H1 (cell line): ENCODE results near the gene GABPB1. TPM values are rescaled to one million over a fixed set of nuclear protein-coding genes. Genes with fewer than 3 reads are reported as not detected.

Experiments
- CTCF ChIA-PET: fragments of 300-600 bp; sonication (Branson Sonifier 250); formaldehyde crosslinking; loops from one replicate; lab custom pipeline; 2021; ENCODE audit not compliant: partially characterized antibody; lab: Charles Lee
- POLR2A ChIA-PET: fragments of 300-600 bp; sonication (Branson Sonifier 250); formaldehyde crosslinking; loops from one replicate; lab custom pipeline; 2021; ENCODE audit warnings: inconsistent platforms; ENCODE audit not compliant: partially characterized antibody; lab: Charles Lee
- DNase-seq, 2 experiments: peaks; one replicate each; pipeline versions ENCODE4 v3.0.0 to v3.0.0-alpha.2; 2010 to 2022; ENCODE audit warnings: low spot score in 2 of 2, low read depth in 1 of 2, mixed read lengths in 1 of 2
- FAIRE-seq: peaks from 2 replicates; lab custom pipeline; 2011; peaks lifted over from hg19 to GRCh38; lab: Jason Lieb, UNC
- H2AFZ ChIP-seq: 2 replicates; pipeline ENCODE4 v1.8.1; 2012; ENCODE audit warnings: low read length, inconsistent platforms
- H2AK5ac ChIP-seq: 2 replicates; pipeline ENCODE4 v1.6.1; 2013; ENCODE audit warnings: low read depth, low read length
- H2BK120ac ChIP-seq: replicated peaks from 2 replicates; pipeline ENCODE3; 2013; ENCODE audit warnings: low read depth, low read length, inconsistent platforms
- H2BK12ac ChIP-seq: 2 replicates; pipeline ENCODE4 v1.6.1; 2013; ENCODE audit warnings: low read depth, low read length
- H2BK15ac ChIP-seq: 2 replicates; pipeline ENCODE4 v1.6.1; 2013; ENCODE audit warnings: low read length
- H2BK20ac ChIP-seq: 2 replicates; pipeline ENCODE4 v1.6.1; 2013; ENCODE audit warnings: low read length
- H2BK5ac ChIP-seq: 2 replicates; pipeline ENCODE4 v1.6.1; 2013; ENCODE audit warnings: low read depth, low read length
- H3K14ac ChIP-seq: 2 replicates; pipeline ENCODE4 v1.6.1; 2013; ENCODE audit warnings: inconsistent platforms; ENCODE audit not compliant: insufficient read length
- H3K18ac ChIP-seq: 2 replicates; pipeline ENCODE4 v1.6.1; 2013; ENCODE audit warnings: low read length; ENCODE audit errors: extremely low read depth
- H3K23ac ChIP-seq: 2 replicates; pipeline ENCODE4 v1.6.1; 2013; ENCODE audit warnings: inconsistent platforms; ENCODE audit not compliant: insufficient read length
- H3K23me2 ChIP-seq: 2 replicates; pipeline ENCODE4 v1.6.1; 2013; ENCODE audit warnings: low read depth, low read length
- H3K27ac ChIP-seq: 2 replicates; pipeline ENCODE4 v1.6.1; 2011; ENCODE audit warnings: low read depth, low read length, inconsistent platforms
- H3K27me3 ChIP-seq, 4 experiments: replicated peaks in 1 of 4; 1 replicate in 1 of 4; 2 replicates in 3 of 4; pipeline versions ENCODE4 v1.6.1 to v1.8.1; 2011 to 2013; ENCODE audit warnings: low read length in 3 of 4, mild to moderate bottlenecking in 3 of 4, inconsistent platforms in 2 of 4, mixed read lengths in 2 of 4, moderate library complexity in 1 of 4; ENCODE audit not compliant: control insufficient read depth in 3 of 4, insufficient read depth in 3 of 4; ENCODE audit errors: extremely low read depth in 1 of 4
- H3K36me3 ChIP-seq, 4 experiments: 2 replicates each; pipeline versions ENCODE4 v1.6.1 to v1.8.1; 2011 to 2013; ENCODE audit warnings: mild to moderate bottlenecking in 4 of 4, low read length in 3 of 4, moderate library complexity in 2 of 4, control low read depth in 1 of 4, inconsistent platforms in 1 of 4; ENCODE audit not compliant: insufficient read depth in 4 of 4, control insufficient read depth in 2 of 4
- H3K4ac ChIP-seq: replicated peaks from 2 replicates; pipeline ENCODE3; 2013; ENCODE audit warnings: low read length, low read depth, mixed read lengths, inconsistent platforms; ENCODE audit not compliant: insufficient read length
- H3K4me1 ChIP-seq, 4 experiments: replicated peaks in 1 of 4; 1 replicate in 1 of 4; 2 replicates in 3 of 4; pipeline versions ENCODE4 v1.6.1 to v1.8.1; 2011 to 2013; ENCODE audit warnings: low read length in 3 of 4, inconsistent platforms in 2 of 4, mixed read lengths in 1 of 4; ENCODE audit not compliant: insufficient read depth in 4 of 4, control insufficient read depth in 3 of 4
- H3K4me2 ChIP-seq, 2 experiments: 2 replicates each; pipeline versions ENCODE4 v1.6.1 to v1.8.1; 2011 to 2013; ENCODE audit warnings: low read depth in 2 of 2, low read length in 2 of 2, control low read depth in 1 of 2, inconsistent platforms in 1 of 2, mild to moderate bottlenecking in 1 of 2; ENCODE audit not compliant: insufficient read depth in 1 of 2
- H3K4me3 ChIP-seq, 4 experiments: fragments of 200-600, 300-600 bp in 1 of 4; sonication (generic), shearing (Covaris generic), sonication (Bioruptor Twin) in 1 of 4; 2 replicates each; pipeline versions ENCODE4 v1.5.1 to v1.8.1; 2011 to 2016; ENCODE audit warnings: low read length in 4 of 4, low read depth in 3 of 4, control low read depth in 2 of 4, inconsistent platforms in 2 of 4, mild to moderate bottlenecking in 2 of 4, mixed read lengths in 1 of 4, moderate library complexity in 1 of 4; ENCODE audit not compliant: insufficient read depth in 2 of 4; ENCODE audit errors: extremely low read depth in 1 of 4
- H3K56ac ChIP-seq: replicated peaks from 2 replicates; pipeline ENCODE3; 2013; ENCODE audit warnings: low read depth, mild to moderate bottlenecking, mixed read lengths, low read length, inconsistent platforms; ENCODE audit not compliant: insufficient read length
- H3K79me1 ChIP-seq: 2 replicates; pipeline ENCODE4 v1.6.1; 2013; ENCODE audit warnings: low read depth, low read length, control low read depth
- H3K79me2 ChIP-seq, 2 experiments: 2 replicates each; pipeline versions ENCODE4 v1.6.1 to v1.8.1; 2012 to 2013; ENCODE audit warnings: low read length in 2 of 2, mild to moderate bottlenecking in 2 of 2, inconsistent platforms in 1 of 2; ENCODE audit not compliant: insufficient read depth in 2 of 2, control insufficient read depth in 1 of 2
- H3K9ac ChIP-seq, 4 experiments: replicated peaks in 1 of 4; 1 replicate in 1 of 4; 2 replicates in 3 of 4; pipeline versions ENCODE4 v1.6.1 to v1.8.1; 2011 to 2013; ENCODE audit warnings: low read depth in 3 of 4, low read length in 3 of 4, control low read depth in 2 of 4, mild to moderate bottlenecking in 2 of 4, moderate library complexity in 2 of 4, inconsistent platforms in 1 of 4; ENCODE audit errors: extremely low read depth in 1 of 4
- H3K9me3 ChIP-seq, 2 experiments: 2 replicates each; pipeline versions ENCODE4 v1.6.1 to v1.8.1; 2012 to 2013; ENCODE audit warnings: mild to moderate bottlenecking in 2 of 2, moderate library complexity in 2 of 2, control low read depth in 1 of 2, inconsistent platforms in 1 of 2, low read depth in 1 of 2, low read length in 1 of 2, mixed read lengths in 1 of 2; ENCODE audit not compliant: insufficient read depth in 2 of 2
- H4K20me1 ChIP-seq, 2 experiments: replicated peaks in 1 of 2; 2 replicates each; pipeline versions ENCODE3 to v1.8.1; 2011 to 2013; ENCODE audit warnings: inconsistent platforms in 2 of 2, low read length in 2 of 2, mild to moderate bottlenecking in 1 of 2; ENCODE audit not compliant: insufficient read depth in 2 of 2, control insufficient read depth in 1 of 2
- H4K5ac ChIP-seq: 2 replicates; pipeline ENCODE4 v1.6.1; 2013; ENCODE audit warnings: low read length, low read depth, mixed read lengths, inconsistent platforms; ENCODE audit not compliant: insufficient read length
- H4K8ac ChIP-seq: 2 replicates; pipeline ENCODE4 v1.8.0; 2013; ENCODE audit warnings: mild to moderate bottlenecking, moderate library complexity, low read length, inconsistent platforms; ENCODE audit not compliant: insufficient read depth; ENCODE audit errors: extremely low read depth
- H4K91ac ChIP-seq: replicated peaks from 2 replicates; pipeline ENCODE3; 2013; ENCODE audit warnings: low read length, mixed read lengths, inconsistent platforms; ENCODE audit not compliant: insufficient read length
- ASH2L ChIP-seq: fragments of 200-600, 300-600 bp; sonication (generic); IDR thresholded peaks from one replicate; pipeline ENCODE4 v1.7.1; 2017; ENCODE audit warnings: low read length
- BCL11A ChIP-seq, 2 experiments: IDR thresholded peaks; one replicate each; pipeline ENCODE4 v1.6.1; 2011; ENCODE audit warnings: low read depth in 2 of 2, low read length in 2 of 2, mild to moderate bottlenecking in 2 of 2
- CBX5 ChIP-seq: fragments of 300-800, 300-1000 bp; sonication (generic); IDR thresholded peaks from 2 replicates; pipeline ENCODE4 v1.7.1; 2016; ENCODE audit warnings: antibody characterized with exemption, low read length, low read depth
- EGR1 ChIP-seq: IDR thresholded peaks from 2 replicates; pipeline ENCODE4 v1.6.1; 2011; ENCODE audit warnings: low read depth, low read length, borderline replicate concordance
- EP300 ChIP-seq, 2 experiments: IDR thresholded peaks; 1 replicate in 1 of 2; 2 replicates in 1 of 2; pipeline ENCODE4 v1.6.1; 2011 to 2012; ENCODE audit warnings: low read depth in 2 of 2, low read length in 2 of 2, mild to moderate bottlenecking in 2 of 2, borderline replicate concordance in 1 of 2, inconsistent platforms in 1 of 2, moderate library complexity in 1 of 2
- EZH2 ChIP-seq: fragments of 200-600 bp; sonication (generic); IDR thresholded peaks from 2 replicates; pipeline ENCODE4 v1.7.1; 2012; ENCODE audit warnings: low read depth, mild to moderate bottlenecking, moderate library complexity, low read length, inconsistent platforms; ENCODE audit not compliant: severe bottlenecking
- GTF2F1 ChIP-seq: IDR thresholded peaks from 2 replicates; pipeline ENCODE4 v1.6.1; 2012; ENCODE audit warnings: low read depth, low read length, improper control_type of control experiment, borderline replicate concordance
- JUN ChIP-seq: IDR thresholded peaks from 2 replicates; pipeline ENCODE4 v1.6.1; 2011; ENCODE audit warnings: low read depth, mild to moderate bottlenecking, improper control_type of control experiment, low read length
- PHF8 ChIP-seq: fragments of 200-600 bp; sonication (generic); conservative IDR thresholded peaks from 2 replicates; pipeline ENCODE4 v1.7.1; 2012; ENCODE audit warnings: low read depth, mild to moderate bottlenecking, inconsistent platforms, low read length, moderate library complexity
- RNF2 ChIP-seq: fragments of 200-900, 300-1000 bp; sonication (generic); IDR thresholded peaks from 2 replicates; pipeline ENCODE4 v1.7.1; 2016; ENCODE audit warnings: borderline replicate concordance, low read depth, mild to moderate bottlenecking, antibody characterized with exemption, low read length; ENCODE audit not compliant: poor library complexity, severe bottlenecking; ENCODE audit errors: missing control alignments
- SP2 ChIP-seq: IDR thresholded peaks from 2 replicates; pipeline ENCODE4 v1.6.1; 2012; ENCODE audit warnings: mild to moderate bottlenecking, low read length, inconsistent platforms
- ZNF274 ChIP-seq: IDR thresholded peaks from 2 replicates; pipeline ENCODE4 v1.7.0; 2012; ENCODE audit warnings: low read length, borderline replicate concordance; ENCODE audit errors: extremely low read depth
- WGBS, 2 experiments: shearing (Covaris generic) in 1 of 2; methylation state at CpG; one replicate each; pipeline versions ENCODE4 v1.1.6 to v1.1.7; 2013 to 2015; ENCODE audit warnings: low lambda C conversion rate in 2 of 2, mixed read lengths in 2 of 2, inconsistent platforms in 1 of 2, low coverage in 1 of 2, missing lambda C conversion rate in 1 of 2; ENCODE audit not compliant: insufficient replicate concordance in 2 of 2, insufficient coverage in 1 of 2, insufficient read length in 1 of 2; ENCODE audit errors: extremely low coverage in 1 of 2, missing lambda C conversion rate in 1 of 2; 5-methylcytosine and 5-hydroxymethylcytosine counted together
- polyA plus RNA-seq, 7 experiments: library from polyadenylated mRNA; depleted of rRNA in 3 of 7; stranded (reverse) in 5 of 7; unstranded in 2 of 7; fragments of >200 nt in 5 of 7; fragments of 200-250 nt in 2 of 7; gene quantifications; 1 replicate in 5 of 7; 2 replicates in 1 of 7; 4 replicates in 1 of 7; pipeline versions ENCODE4 v1.2.1 to v1.2.3, GENCODE V29; 2011 to 2013; ENCODE audit warnings: missing spikeins in 2 of 7, mixed read lengths in 2 of 7
- total RNA-seq: library from RNA; stranded (reverse); fragmentation: NEBNext Ultra II Directional; extraction: Animal tissue kit (Norgen Biotek cat#: 25700); gene quantifications from 2 replicates; pipeline ENCODE4 v1.2.1, GENCODE V29; 2021
- TF ChIP-seq, protein P1 (sequence below): IDR thresholded peaks from 2 replicates; pipeline ENCODE4 v1.6.1; 2011; ENCODE audit warnings: low read length, improper control_type of control experiment

The GABPB1 gene
- total and polyA plus RNA-seq, 2 of the 8 experiments (the other 6 are each of a cell fraction or from before 2014, with no cell fraction given): 24.5 to 32.3 TPM

DNA sequence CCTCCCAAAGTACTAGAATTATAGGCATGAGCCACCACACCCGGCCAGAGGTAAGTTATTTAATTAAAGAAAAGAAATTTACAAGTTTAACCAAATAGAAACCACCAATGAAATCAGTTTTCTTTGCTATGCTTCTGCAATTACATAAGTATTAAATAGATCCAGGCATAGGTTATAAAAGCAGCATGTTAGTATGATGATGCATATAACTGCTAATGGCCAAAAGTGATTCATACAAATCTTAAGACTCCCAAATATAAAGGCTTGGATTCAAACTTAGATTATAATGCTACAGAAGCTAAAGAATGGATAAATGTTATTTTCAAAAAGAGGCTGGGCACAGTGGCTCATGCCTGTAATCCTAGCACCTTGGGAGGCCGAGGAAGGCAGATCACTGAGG lies 56.7 kb downstream of the GABPB1 start:
- Histone ChIP-seq H2AFZ (no peak overlapping the region), H3K79me1 (no peaks in the 10 kb centered on the region), H4K91ac (no peak overlapping the region), H3K18ac (no peak overlapping the region), H2BK120ac (no peak overlapping the region), H2BK12ac (no peak overlapping the region), H4K20me1 (no peaks in the 10 kb centered on the region), H3K14ac (no peak overlapping the region), H3K4me2 (no peak overlapping the region), H2AK5ac (no peak overlapping the region), H2BK15ac (no peak overlapping the region), H3K9ac (no peak overlapping the region), H2BK5ac (no peak overlapping the region), H2BK20ac (no peak overlapping the region), H3K23me2 (no peaks in the 10 kb centered on the region), H3K4me3 (no peak overlapping the region), H3K23ac (no peak overlapping the region), H4K5ac (no peak overlapping the region), H3K4ac (no peak overlapping the region), H3K56ac (no peak overlapping the region), H4K8ac (no peak overlapping the region), H3K4me1 (no peaks in the 10 kb centered on the region), H3K9me3 (no peaks in the 10 kb centered on the region), H3K27me3 (no peaks in the 10 kb centered on the region), H3K79me2 (no peaks in the 10 kb centered on the region), H3K27ac (no peak overlapping the region), H3K36me3 (peaks cover 0 to 26% (median 8%) of the 10 kb centered on the region in 4 experiments; a peak in 5 of 8 replicates)
- 80% methylated on average over 2 of the region's 2 CpGs; no CpG with 5 or more reads in 1 of the 2 experiments for WGBS, 2 experiments
- CTCF ChIA-PET: interaction anchor here (0.8 kb wide), 1 partner anchor 17 kb away, joined by 5 read pairs; no protein-coding TSS in a partner anchor
- FAIRE-seq (no peak), DNase-seq (no peak)
- POLR2A ChIA-PET: no interaction called here
- TF ChIP-seq EP300 (IDR thresholded peaks at IDR 0.05; ENCODE audit: borderline replicate concordance in 1 of 2, low read depth in 2 of 2, low read length in 2 of 2) (no peak), RNF2 (no peak), EGR1 (no peak), BCL11A (IDR thresholded peaks at IDR 0.05; ENCODE audit: low read depth in 2 of 2, low read length in 2 of 2) (no peak), ASH2L (no peak), PHF8 (no peak), SP2 (no peak), ZNF274 (no peak), CBX5 (no peak), EZH2 (no peak), GTF2F1 (no peak), JUN (no peak)
- TF ChIP-seq, protein P1, sequence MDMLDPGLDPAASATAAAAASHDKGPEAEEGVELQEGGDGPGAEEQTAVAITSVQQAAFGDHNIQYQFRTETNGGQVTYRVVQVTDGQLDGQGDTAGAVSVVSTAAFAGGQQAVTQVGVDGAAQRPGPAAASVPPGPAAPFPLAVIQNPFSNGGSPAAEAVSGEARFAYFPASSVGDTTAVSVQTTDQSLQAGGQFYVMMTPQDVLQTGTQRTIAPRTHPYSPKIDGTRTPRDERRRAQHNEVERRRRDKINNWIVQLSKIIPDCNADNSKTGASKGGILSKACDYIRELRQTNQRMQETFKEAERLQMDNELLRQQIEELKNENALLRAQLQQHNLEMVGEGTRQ: no peak
